H9 (cell line): Measurements from ENCODE around the gene TMEM184A. TPM values are rescaled to one million over a fixed set of nuclear protein-coding genes. Genes with fewer than 3 reads are reported as not detected.

ENCODE experiments used
- DNase-seq: peaks from one replicate; pipeline ENCODE4 v3.0.0-alpha.2; 2017
- H2AFZ ChIP-seq: one replicate; pipeline ENCODE4 v1.6.1; 2013; ENCODE audit warnings: mild to moderate bottlenecking, low read length, control low read depth, moderate library complexity
- H2AK5ac ChIP-seq: 2 replicates; pipeline ENCODE4 v1.6.1; 2013; ENCODE audit warnings: low read length, control low read depth, mixed read lengths; ENCODE audit not compliant: insufficient read length
- H2BK120ac ChIP-seq: one replicate; pipeline ENCODE4 v1.6.1; 2013; ENCODE audit warnings: low read depth, mild to moderate bottlenecking, low read length, control low read depth, inconsistent platforms; ENCODE audit not compliant: poor library complexity, severe bottlenecking
- H2BK12ac ChIP-seq: 2 replicates; pipeline ENCODE4 v1.6.1; 2013; ENCODE audit warnings: low read length, control low read depth, mixed read lengths, low read depth; ENCODE audit not compliant: insufficient read length
- H2BK15ac ChIP-seq: 2 replicates; pipeline ENCODE4 v1.6.1; 2013; ENCODE audit warnings: low read depth, low read length, control low read depth
- H2BK20ac ChIP-seq: one replicate; pipeline ENCODE4 v1.6.1; 2013; ENCODE audit warnings: low read depth, mild to moderate bottlenecking, low read length, control low read depth, inconsistent platforms; ENCODE audit not compliant: poor library complexity, severe bottlenecking
- H2BK5ac ChIP-seq: 2 replicates; pipeline ENCODE4 v1.6.1; 2013; ENCODE audit warnings: low read length, control low read depth, mixed read lengths; ENCODE audit not compliant: insufficient read length
- H3K14ac ChIP-seq: 2 replicates; pipeline ENCODE4 v1.6.1; 2013; ENCODE audit warnings: low read length, control low read depth; ENCODE audit not compliant: insufficient read depth
- H3K18ac ChIP-seq: 2 replicates; pipeline ENCODE4 v1.6.1; 2013; ENCODE audit warnings: low read depth, mild to moderate bottlenecking, mixed read lengths, low read length, control low read depth; ENCODE audit not compliant: insufficient read length
- H3K23ac ChIP-seq: 2 replicates; pipeline ENCODE4 v1.6.1; 2013; ENCODE audit warnings: low read length, control low read depth, mixed read lengths, low read depth; ENCODE audit not compliant: insufficient read length
- H3K23me2 ChIP-seq: 2 replicates; pipeline ENCODE4 v1.6.1; 2013; ENCODE audit warnings: low read depth, mild to moderate bottlenecking, mixed read lengths, low read length, control low read depth; ENCODE audit not compliant: insufficient read length, poor library complexity, severe bottlenecking
- H3K27ac ChIP-seq: 2 replicates; pipeline ENCODE4 v1.5.1; 2013; ENCODE audit warnings: low read length, control low read depth, mixed read lengths, low read depth; ENCODE audit not compliant: insufficient read length
- H3K27me3 ChIP-seq: 2 replicates; pipeline ENCODE4 v1.6.1; 2013; ENCODE audit warnings: low read length, control low read depth, inconsistent platforms; ENCODE audit not compliant: insufficient read depth
- H3K4ac ChIP-seq: 2 replicates; pipeline ENCODE4 v1.6.1; 2013; ENCODE audit warnings: low read depth, mild to moderate bottlenecking, control low read depth, inconsistent platforms, low read length, moderate library complexity
- H3K4me1 ChIP-seq: 2 replicates; pipeline ENCODE4 v1.6.1; 2013; ENCODE audit warnings: low read length, control low read depth, inconsistent platforms; ENCODE audit not compliant: insufficient read depth
- H3K4me2 ChIP-seq: 2 replicates; pipeline ENCODE4 v1.6.1; 2013; ENCODE audit warnings: low read length, control low read depth, mixed read lengths; ENCODE audit not compliant: insufficient read length, insufficient read depth
- H3K56ac ChIP-seq: 2 replicates; pipeline ENCODE4 v1.6.1; 2013; ENCODE audit warnings: low read depth, mild to moderate bottlenecking, mixed read lengths, low read length, control low read depth; ENCODE audit not compliant: insufficient read length
- H3K79me1 ChIP-seq: 2 replicates; pipeline ENCODE4 v1.6.1; 2013; ENCODE audit warnings: low read depth, mild to moderate bottlenecking, moderate library complexity, low read length, control low read depth, inconsistent platforms; ENCODE audit not compliant: insufficient read depth, poor library complexity, severe bottlenecking
- H3K79me2 ChIP-seq: 2 replicates; pipeline ENCODE4 v1.6.1; 2013; ENCODE audit warnings: low read length, control low read depth, inconsistent platforms; ENCODE audit not compliant: insufficient read depth
- H3K9ac ChIP-seq: 2 replicates; pipeline ENCODE4 v1.6.1; 2013; ENCODE audit warnings: low read length, control low read depth, mixed read lengths; ENCODE audit not compliant: insufficient read length; ENCODE audit errors: extremely low read depth
- H3K9me3 ChIP-seq: one replicate; pipeline ENCODE4 v1.6.1; 2013; ENCODE audit warnings: low read depth, low read length, inconsistent platforms; ENCODE audit not compliant: control insufficient read depth
- H3T11ph ChIP-seq: one replicate; pipeline ENCODE4 v1.6.1; 2013; ENCODE audit warnings: mild to moderate bottlenecking, low read length, control low read depth, inconsistent platforms
- H4K20me1 ChIP-seq: one replicate; pipeline ENCODE4 v1.6.1; 2013; ENCODE audit not compliant: control insufficient read depth, insufficient read length, insufficient read depth
- H4K5ac ChIP-seq: 2 replicates; pipeline ENCODE4 v1.6.1; 2013; ENCODE audit warnings: low read depth, mild to moderate bottlenecking, mixed read lengths, low read length, control low read depth; ENCODE audit not compliant: insufficient read length
- H4K8ac ChIP-seq: replicated peaks from 2 replicates; pipeline ENCODE4 v1.6.1; 2013; ENCODE audit warnings: low read length, control low read depth, mixed read lengths, low read depth; ENCODE audit not compliant: insufficient read length
- H4K91ac ChIP-seq: 2 replicates; pipeline ENCODE4 v1.6.1; 2013; ENCODE audit warnings: low read depth, mild to moderate bottlenecking, moderate library complexity, mixed read lengths, low read length, control low read depth; ENCODE audit not compliant: insufficient read length
- H3K27ac Mint-ChIP-seq, 3 experiments: 2 replicates in 2 of 3; 3 replicates in 1 of 3; pipeline ENCODE4 v1.8.0; 2020 to 2021; ENCODE audit warnings: mixed read lengths in 3 of 3, mild to moderate bottlenecking in 1 of 3, moderate library complexity in 1 of 3
- H3K27me3 Mint-ChIP-seq: 2 replicates; pipeline ENCODE4 v1.8.0; 2021; ENCODE audit warnings: low read depth, mild to moderate bottlenecking, moderate library complexity, mixed read lengths
- H3K36me3 Mint-ChIP-seq, 3 experiments: 2 replicates in 2 of 3; 3 replicates in 1 of 3; pipeline ENCODE4 v1.8.0; 2020 to 2021; ENCODE audit warnings: low read depth in 3 of 3, mixed read lengths in 3 of 3; ENCODE audit not compliant: insufficient read depth in 1 of 3
- H3K4me1 Mint-ChIP-seq, 2 experiments: 2 replicates each; pipeline ENCODE4 v1.8.0; 2020; ENCODE audit warnings: mixed read lengths in 2 of 2
- H3K4me3 Mint-ChIP-seq, 2 experiments: 2 replicates in 1 of 2; 3 replicates in 1 of 2; pipeline ENCODE4 v1.8.0; 2020 to 2021; ENCODE audit warnings: mild to moderate bottlenecking in 2 of 2, mixed read lengths in 2 of 2, moderate library complexity in 1 of 2
- H3K9me3 Mint-ChIP-seq, 2 experiments: 2 replicates in 1 of 2; 3 replicates in 1 of 2; pipeline ENCODE4 v1.8.0; 2020; ENCODE audit warnings: mild to moderate bottlenecking in 2 of 2, mixed read lengths in 2 of 2, moderate library complexity in 1 of 2
- CTCF ChIP-seq: fragments of 200-600 bp; sonication (generic); conservative IDR thresholded peaks from 3 replicates; pipeline ENCODE4 v1.8.0; 2021; ENCODE audit warnings: antibody characterized with exemption, mild to moderate bottlenecking
- WGBS: extraction: QIAGEN DNeasy Blood & Tissue Kit; methylation state at CpG from one replicate; pipeline ENCODE4 v1.1.7; 2013; ENCODE audit warnings: missing lambda C conversion rate, low lambda C conversion rate, mixed read lengths; ENCODE audit not compliant: insufficient read length; ENCODE audit errors: extremely low coverage; 5-methylcytosine and 5-hydroxymethylcytosine counted together
- total RNA-seq: library from RNA; stranded (reverse); gene quantifications from 2 replicates; pipeline ENCODE4 v1.2.1, GENCODE V29; 2021

TMEM184A gene
- total RNA-seq, 1 experiment from 2014 or later: 1.3 TPM

GRCh38 chr7:1569016-1569415, 13.0 kb upstream of the TMEM184A start:
- Histone ChIP-seq H3K4ac (no peak overlapping the region), H4K8ac (no peak overlapping the region), H3K4me1 (no peaks in the 10 kb centered on the region), H3K9ac (no peak overlapping the region), H2BK15ac (no peak overlapping the region), H2AK5ac (no peak overlapping the region), H4K5ac (no peak overlapping the region), H3K56ac (no peak overlapping the region), H2BK5ac (no peak overlapping the region), H3K27ac (no peak overlapping the region), H2BK20ac (no peak overlapping the region), H3T11ph (no peak overlapping the region), H3K23ac (no peak overlapping the region), H3K79me1 (no peaks in the 10 kb centered on the region), H4K91ac (no peak overlapping the region), H3K18ac (no peak overlapping the region), H2BK12ac (no peak overlapping the region), H3K14ac (no peak overlapping the region), H2BK120ac (no peak overlapping the region), H4K20me1 (no peaks in the 10 kb centered on the region), H3K4me2 (peak overlapping the region; percentile 84), H2AFZ (no peak overlapping the region), H3K27me3 (no peaks in the 10 kb centered on the region), H3K23me2 (peaks cover 4% of the 10 kb centered on the region), H3K79me2 (no peaks in the 10 kb centered on the region), H3K9me3 (no peaks in the 10 kb centered on the region)
- Mint-ChIP-seq H3K27me3 (no peaks in the 10 kb centered on the region), H3K4me3 (peak overlapping the region; percentile 82 to 83), H3K27ac (peak overlapping the region in 2 of 3 experiments; percentile 49 to 81; a peak in 4 of 7 replicates), H3K36me3 (peaks cover 8 to 46% (median 34%) of the 10 kb centered on the region in 3 experiments), H3K9me3 (no peaks in the 10 kb centered on the region), H3K4me1 (peaks cover 13 to 22% of the 10 kb centered on the region in 2 experiments)
- no peak for DNase-seq
- WGBS: no CpG with 5 or more reads among the region's 13 CpGs
- no peak for TF ChIP-seq CTCF
